NCI-H526 (cell line): ENCODE measurements around the gene MGAT5B.

ENCODE experiments used
- DNase-seq, 2 experiments: peaks; one replicate each; lab custom pipeline; 2025; lab: John Stamatoyannopoulos, UW

MGAT5B gene

DNA sequence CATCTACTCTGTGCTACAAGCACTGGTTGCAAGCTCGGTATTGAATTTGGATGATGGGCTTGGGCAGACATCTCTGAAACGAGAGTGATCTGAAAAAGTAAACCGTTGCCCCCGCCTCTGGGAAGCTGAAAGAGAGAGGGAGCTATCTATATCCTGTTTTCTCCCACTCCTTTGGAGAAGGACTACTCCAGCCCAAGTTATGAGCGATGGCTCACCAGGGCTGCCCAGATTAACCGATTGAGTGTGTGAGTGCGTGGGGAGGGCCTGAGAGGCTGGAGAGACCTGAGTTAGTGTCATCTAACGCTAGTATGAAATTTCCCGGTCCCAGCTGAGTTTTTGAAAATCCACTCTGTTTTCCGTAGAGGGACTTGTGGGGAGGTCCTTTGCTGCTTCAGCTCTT is 11.5 kb downstream of the MGAT5B start:
- DNase-seq: no peak

- no peak for DNase-seq
These were observed 12.1 kb downstream of the MGAT5B start for GRCh38 chr17:76880268-76880667.

- no peak for DNase-seq
These were observed 12.8 kb downstream of the MGAT5B start for GRCh38 chr17:76880971-76881370.

- DNase-seq: no peak
These were observed 13.2 kb downstream of the MGAT5B start for GRCh38 chr17:76881408-76881807.

- no peak for DNase-seq
These were observed 13.8 kb downstream of the MGAT5B start for GRCh38 chr17:76881966-76882365.

DNA sequence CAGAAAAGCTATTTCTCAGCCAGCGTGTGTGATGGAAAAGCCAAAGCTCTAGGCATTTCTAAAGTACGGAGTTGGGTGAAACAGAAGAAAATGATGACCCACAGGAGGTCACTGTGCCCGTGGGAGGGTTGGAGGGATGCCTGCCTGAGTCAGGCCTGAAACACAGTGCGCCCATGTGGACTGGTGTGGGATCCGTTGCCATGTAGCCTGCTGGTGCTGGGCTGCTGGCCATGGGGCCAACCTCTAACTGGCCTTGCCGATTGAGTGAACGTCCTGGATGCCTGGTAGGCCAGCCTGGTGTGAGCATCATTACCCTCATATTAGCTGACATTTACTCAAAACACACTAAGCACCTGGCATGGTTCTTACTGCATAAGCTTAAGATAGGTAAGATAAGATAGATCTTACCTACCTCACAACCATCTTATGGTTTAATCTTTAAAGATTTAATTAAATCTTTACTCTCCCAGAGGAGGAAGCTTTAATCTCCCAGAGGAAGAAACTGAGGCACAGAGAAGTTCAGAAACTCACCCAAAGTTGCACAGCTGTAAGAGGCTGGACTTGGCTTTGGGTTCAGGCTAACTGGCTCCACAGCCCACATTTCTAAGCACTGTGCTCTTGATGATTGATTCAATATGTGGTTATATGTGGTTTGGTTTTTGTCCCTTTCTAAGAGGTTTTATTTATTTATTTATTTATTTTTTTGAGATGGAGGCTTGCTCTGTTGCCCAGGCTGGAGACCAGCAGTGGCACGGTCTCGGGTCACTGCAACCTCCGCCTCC is 15.7 kb downstream of the MGAT5B start:
- DNase-seq: no peak

- DNase-seq: peak; percentile 78 to 90
These were observed 17.0 kb downstream of the MGAT5B start for GRCh38 chr17:76884995-76885893.

- DNase-seq: peak; percentile 68 to 78
These were observed 17.7 kb downstream of the MGAT5B start for GRCh38 chr17:76885894-76886290.

DNA sequence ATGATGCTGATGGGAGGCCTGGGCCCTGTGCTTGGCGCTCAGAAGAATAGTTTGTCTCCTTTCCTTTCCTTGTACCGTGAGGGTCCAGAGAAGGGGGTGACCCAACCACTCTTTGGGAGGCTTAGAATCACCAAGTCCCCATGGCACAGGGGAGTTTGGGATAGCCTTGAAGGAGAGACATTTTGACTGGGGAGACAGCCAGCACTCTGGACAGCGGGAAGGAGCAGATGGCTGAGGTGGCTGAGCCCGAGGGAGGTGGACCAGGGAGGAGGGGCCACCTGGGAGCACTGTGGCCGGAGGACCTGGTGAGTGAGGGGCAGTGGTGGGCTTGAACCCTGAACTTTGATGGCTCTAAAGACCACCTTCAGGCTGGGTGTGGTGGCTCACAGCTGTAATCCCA is 18.2 kb downstream of the MGAT5B start:
- DNase-seq: no peak

GRCh38 chr17:76887802-76888201 is 19.6 kb downstream of the MGAT5B start:
- no peak for DNase-seq

DNA sequence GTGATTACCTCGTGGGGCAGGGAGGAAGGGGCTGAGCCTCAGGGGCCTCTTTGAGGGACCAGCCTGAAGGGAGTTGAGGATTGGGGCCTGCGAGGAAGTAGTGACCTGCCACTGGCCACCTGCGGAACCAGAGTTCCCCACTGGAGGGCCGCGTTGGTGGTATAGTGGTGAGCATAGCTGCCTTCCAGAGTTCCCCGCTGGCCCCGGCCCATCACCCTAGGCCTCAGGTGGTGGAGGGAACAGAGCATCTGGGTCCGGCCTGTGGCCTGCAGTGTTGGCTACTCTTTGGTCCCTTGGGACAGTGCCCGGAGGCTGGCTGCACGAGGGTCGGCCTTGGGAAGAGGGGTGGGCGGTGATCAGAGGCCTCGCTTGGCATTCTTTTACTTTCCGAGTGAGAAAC is 20.5 kb downstream of the MGAT5B start:
- DNase-seq: no peak

- DNase-seq: no peak
These were observed 21.1 kb downstream of the MGAT5B start for GRCh38 chr17:76889323-76889722.

- no peak for DNase-seq
These were observed 24.1 kb downstream of the MGAT5B start for GRCh38 chr17:76892329-76892728.

DNA sequence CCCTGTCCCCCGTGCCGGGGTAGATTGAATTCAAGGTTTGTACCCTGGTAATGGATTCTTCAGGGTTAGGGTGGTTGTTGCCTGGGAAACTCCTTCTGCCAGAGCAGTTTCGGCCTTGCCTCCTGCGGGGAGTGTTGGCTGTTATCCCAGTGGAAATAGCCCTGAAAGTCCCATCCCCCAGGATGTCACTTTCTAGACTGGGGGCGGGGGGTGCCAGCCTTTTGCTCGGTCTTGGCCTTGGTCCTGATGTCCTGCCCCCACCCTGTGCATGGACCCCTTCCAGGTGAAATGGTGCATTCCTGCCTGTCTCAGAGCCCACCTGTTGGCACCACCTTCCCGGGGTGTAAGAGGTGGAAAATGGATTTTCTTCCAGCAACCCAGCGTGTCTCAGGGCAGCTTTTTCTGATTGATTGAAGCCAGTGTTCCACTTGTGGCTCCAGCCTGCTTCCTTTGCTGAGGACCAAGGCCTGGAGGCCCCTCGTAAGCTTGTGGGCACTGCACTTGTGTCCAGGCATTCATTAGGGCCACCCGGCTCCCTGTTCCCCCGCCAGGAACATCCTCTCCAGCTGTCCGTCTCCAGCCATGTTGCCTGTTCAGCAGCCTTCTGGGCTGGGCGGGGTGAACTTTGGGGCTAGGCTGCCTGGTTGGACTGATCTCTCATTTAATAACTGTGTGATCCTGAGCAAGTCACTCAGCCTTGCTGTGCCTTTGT is 25.6 kb downstream of the MGAT5B start:
- DNase-seq: no peak

GRCh38 chr17:76894842-76895241 is 26.6 kb downstream of the MGAT5B start:
- no peak for DNase-seq

DNA sequence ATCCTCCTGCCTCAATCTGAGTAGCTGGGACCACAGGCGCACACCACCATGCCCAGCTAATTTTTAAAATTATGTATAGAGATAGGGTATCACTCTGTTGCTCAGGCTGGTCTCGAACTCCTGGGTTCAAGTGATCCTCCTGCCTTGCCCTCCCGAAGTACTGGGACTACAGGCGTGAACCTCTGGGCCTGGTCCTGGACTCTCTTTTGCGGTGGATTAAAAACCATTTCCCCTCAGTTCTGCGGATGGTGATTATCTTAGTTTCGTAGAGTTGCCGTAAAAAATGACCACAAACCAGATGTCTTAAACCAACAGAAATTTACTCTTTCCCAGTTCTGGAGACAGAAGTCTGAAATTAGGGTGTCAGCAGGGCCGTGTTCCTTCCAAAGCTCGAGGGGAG is 28.8 kb downstream of the MGAT5B start:
- no peak for DNase-seq

DNA sequence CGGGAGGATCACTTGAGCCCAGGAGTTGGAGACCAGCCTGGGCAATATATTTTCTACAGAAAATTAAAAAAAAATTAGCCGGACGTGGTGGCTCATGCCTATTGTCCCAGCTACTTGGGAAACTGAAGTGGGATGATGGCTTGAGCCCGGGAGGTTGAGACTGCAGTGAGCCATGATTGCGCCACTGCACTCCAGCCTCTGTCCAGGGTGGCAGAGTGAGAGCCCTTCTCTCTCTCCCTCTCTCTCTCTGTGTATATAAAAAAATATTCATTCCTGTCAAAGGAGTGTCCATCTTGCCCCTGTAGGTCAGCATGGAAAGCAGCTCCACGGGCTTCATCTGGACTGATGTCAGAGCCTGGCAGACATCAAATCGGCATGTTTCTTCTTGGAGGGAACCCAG is 31.2 kb downstream of the MGAT5B start:
- DNase-seq: no peak

- DNase-seq: no peak
These were observed 32.5 kb downstream of the MGAT5B start for GRCh38 chr17:76900723-76901122.

DNA sequence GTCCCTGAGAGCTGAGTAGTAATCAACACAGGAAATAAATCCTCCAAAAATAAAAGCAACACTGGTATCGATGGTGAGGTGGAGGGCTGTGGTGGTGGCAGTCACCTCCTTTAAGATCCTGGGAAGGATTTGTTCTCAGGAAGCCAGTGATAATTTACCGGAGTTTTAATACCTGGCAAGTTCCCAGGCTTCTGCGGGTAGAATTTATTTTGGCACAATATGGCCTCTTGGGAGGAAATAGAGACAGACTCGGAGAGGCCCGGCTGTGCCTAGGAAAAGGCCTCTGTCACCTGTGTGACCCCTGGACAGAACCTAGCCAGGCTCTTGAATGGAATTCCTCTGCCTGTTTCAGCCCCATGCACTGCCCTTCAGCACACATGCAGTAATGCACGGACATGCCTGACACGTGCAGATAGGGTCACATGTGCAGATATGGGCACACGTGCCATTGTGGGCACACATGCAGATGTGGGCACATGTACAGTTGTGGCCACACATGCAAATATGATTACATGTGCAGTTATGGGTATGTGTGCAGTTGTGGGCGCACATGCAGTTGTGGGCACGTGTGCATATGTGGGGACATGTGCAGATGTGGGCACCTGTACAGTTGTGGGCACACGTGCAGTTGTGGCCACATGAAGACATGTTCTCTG is 33.5 kb downstream of the MGAT5B start:
- DNase-seq: no peak

GRCh38 chr17:76902476-76902875 is 34.3 kb downstream of the MGAT5B start:
- no peak for DNase-seq

GRCh38 chr17:76903631-76904030 is 35.4 kb downstream of the MGAT5B start:
- DNase-seq: no peak

GRCh38 chr17:76904116-76904515 is 35.9 kb downstream of the MGAT5B start:
- DNase-seq: no peak
